ENCODE data around the gene SYNGR4.

SYNGR4 gene

DNA sequence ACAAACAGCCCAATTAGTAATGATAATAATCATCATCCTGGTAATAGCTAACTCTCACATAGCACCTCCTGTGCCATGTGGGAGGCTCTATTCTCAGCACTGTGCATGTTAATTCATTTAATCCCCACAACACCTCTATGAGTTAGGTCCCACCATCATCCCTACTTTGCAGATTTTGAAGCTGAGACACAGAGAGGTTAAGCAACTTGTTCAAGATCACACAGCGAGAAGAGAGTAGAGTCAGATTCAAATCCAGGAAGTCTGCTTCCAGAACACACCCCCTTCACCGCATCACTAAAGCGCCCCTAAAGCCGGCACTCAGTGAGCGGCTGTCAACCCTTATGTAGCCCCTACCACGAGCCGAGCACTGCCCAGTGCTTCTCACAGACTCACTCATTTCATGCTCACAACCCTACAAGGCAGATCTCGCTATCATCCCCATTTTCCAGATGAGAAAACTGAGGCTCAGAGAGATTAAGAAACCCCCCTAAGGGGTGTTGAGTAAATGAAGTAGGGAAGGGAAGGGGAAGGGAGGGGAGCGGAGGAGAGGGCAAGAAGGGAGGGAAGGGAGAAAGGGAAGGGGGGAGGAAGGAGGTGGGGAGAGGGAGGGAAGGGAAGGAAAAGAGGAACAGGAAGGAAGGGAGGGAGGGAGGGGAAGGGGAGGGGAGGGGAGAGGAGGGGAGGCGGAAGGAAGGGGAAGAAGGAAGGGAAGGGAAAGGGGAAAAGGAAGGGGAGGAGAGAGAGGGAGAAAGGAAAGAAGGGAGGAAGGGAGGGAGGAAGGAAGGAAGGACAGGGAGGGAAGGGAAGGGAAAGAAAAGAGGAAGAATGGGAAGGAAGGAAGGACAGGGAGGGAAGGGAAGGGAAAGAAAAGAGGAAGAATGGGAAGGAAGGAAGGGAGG is 22.4 kb upstream of the SYNGR4 start:
- no peak for DNase-seq

DNA sequence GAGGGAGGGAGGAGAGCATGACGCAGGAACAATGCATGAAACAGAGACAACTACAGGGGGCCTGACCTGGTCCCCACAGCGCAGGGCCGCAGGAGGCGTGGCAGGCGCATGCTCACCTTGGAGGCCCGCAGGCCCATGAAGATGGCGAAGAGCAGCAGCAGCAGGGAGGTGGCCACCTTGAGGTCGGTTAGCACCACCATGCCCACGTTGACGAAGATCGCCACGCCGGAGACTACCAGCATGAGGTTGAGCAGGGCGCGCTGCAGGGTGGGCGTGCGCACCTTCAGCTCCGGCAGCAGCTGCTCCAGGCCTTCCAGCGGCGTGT is 21.8 kb upstream of the SYNGR4 start:
- DNase-seq: no peak

DNA sequence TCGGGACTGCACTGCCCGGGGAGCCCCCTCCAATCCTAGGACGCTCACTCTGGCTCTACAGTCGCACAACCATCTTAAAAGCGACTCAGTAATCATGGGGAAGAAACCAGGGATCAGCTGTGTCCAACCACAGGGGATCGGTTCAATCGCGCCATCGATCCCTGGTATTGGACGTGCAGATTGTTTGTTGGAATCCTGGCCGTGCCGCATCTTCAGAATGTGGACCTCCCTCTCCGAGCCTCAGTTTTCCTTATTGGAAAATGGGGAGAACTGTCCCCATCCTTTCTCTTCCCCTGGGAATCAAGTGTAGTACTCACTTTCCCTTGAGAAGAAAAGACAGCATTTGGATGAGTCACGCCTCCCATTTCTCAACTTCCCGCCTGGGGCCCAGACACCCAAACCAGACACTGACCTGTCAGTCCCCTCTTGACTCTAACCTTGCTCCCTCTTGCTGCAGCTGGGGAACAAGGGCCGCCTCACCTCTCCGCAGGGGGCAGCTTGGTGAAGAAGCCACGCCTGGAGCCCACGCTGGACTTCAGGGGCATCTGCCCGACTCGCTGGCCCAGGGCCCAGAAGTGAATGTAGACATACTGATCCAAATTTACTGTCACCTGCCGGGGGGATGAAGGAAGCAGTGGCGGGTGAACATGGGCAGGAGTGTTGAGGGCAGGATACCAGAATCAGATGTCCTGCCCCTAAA is 21.2 kb upstream of the SYNGR4 start:
- DNase-seq: no peak

DNA sequence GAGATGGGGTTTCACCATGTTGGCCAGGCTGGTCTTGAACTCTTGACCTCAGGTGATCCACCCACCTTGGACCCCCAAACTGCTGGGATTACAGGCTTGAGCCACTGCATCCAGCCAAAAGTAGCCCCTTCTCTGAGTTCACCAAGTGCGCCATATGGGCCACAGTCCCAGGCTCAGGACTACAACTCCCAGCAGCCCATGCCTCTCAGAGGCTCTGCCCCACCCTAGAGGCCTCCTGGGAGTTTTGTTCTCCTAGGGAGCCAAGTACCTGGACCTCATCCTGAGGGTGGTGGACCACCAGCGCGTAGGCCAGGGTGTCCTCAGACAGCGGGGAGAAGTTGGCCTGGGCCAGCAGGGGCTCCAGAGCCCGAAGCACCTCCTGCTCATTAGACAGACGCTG is 19.3 kb upstream of the SYNGR4 start:
- no peak for DNase-seq

GRCh38 chr19:48346191-48346590 is 18.0 kb upstream of the SYNGR4 start:
- DNase-seq: no peak

- DNase-seq: no peak
Measured at GRCh38 chr19:48348045-48348444, 16.1 kb upstream of the SYNGR4 start.

DNA sequence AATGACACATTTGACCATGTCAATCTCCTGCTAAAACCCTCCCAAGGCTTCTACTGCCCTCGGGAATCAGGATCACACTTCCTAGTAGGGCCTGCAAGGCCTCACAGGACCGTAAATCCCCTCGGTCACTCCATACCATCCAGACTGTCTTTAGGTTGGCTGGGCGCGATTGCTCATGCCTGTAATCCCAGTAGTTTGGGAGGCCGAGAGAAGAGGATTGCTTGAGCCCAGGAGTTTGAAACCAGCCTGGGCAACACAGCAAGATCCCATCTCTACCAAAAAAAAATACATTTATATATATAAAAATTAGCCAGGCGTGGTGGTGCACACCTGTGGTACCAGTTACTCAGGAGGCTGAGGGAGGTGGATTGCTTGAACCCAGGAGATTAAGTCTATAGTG is 15.4 kb upstream of the SYNGR4 start:
- no peak for DNase-seq

DNA sequence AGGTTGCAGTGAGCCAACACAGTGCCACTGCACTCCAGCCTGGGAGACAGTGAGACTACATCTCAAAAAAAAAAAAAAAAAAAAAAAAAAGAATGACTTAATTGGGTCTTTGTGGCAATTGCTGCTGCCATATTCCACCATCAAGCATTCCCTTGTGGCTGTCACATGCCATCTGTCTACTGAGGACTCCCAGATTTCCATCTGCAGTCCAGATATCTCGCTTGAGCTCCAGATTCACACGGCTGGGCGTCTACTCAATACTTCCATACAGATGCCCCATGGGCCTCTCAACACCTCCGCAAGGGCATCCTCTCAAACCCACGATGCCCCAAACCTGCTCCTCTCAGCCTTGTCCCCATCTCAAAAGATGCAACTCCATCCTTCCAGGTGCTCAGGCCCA is 13.3 kb upstream of the SYNGR4 start:
- no peak for DNase-seq

GRCh38 chr19:48351341-48351752 is 12.8 kb upstream of the SYNGR4 start:
- DNase-seq: peak; percentile 88

- DNase-seq: no peak
Measured at GRCh38 chr19:48353677-48354076, 10.5 kb upstream of the SYNGR4 start.

- no peak for DNase-seq
Measured at GRCh38 chr19:48354332-48354992, 9.7 kb upstream of the SYNGR4 start.

- DNase-seq: no peak
Measured at GRCh38 chr19:48355365-48355954, 8.7 kb upstream of the SYNGR4 start.

- DNase-seq: no peak
Measured at GRCh38 chr19:48359123-48359522, 5.0 kb upstream of the SYNGR4 start.

DNA sequence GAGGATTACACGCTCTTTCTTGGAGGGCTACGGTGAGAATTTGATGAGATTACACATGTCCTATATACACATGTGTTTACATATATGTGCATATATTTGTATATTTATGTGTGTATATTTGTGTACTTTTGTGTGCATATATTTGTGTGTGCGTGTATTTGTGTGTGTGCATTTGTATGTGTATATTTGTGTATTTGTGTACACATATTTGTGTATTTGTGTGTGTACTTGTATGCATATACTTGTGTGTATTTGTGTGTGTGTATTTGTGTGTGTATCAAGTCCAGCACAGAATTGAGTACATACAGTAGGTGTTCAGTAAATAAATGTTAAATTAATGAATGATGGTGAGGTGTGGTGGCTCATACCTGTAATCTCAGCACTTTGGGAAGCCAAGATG is 2.3 kb upstream of the SYNGR4 start:
- no peak for DNase-seq

- peak; percentile 95 for DNase-seq
Measured at GRCh38 chr19:48362716-48363499, 1.3 kb upstream of the SYNGR4 start.

DNA sequence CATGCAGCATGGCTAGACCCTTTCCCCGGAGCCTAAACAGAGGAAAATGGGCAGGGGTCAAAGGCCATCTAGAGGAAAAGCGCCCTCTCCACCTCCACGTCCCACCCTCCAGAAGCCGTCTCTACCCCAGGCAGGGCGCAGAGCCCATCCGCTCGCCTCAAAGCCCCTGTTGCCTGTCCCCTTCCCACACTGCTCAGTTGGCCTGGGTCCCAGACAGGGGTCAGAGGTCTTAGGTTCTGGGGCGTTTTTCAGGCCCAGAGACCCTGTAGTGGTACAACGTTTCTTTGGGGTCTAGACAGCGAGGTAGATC is 712 bp upstream of the SYNGR4 start:
- no peak for DNase-seq

- no peak for DNase-seq
Measured at GRCh38 chr19:48364598-48365348, 606 bp downstream of the SYNGR4 start.

DNA sequence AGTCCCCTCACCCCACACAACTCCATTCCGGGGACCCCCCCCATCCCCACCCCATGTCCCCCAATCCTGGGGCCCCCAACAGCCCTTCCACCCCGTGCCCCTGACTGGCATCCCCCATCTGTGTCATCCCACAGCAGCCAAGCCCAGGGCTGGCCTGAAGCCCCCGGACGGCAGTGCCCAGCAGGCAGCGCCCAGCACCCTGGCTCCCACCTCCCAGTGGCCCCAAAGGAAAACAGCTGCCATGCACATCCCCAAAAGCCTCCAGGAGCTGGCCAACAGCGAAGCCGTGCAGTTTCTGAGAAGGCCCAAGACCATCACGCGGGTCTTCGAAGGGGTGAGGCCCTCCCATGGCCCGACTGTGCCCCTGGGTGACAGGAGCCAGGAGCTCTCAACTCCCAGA is 1.4 kb downstream of the SYNGR4 start:
- no peak for DNase-seq

DNA sequence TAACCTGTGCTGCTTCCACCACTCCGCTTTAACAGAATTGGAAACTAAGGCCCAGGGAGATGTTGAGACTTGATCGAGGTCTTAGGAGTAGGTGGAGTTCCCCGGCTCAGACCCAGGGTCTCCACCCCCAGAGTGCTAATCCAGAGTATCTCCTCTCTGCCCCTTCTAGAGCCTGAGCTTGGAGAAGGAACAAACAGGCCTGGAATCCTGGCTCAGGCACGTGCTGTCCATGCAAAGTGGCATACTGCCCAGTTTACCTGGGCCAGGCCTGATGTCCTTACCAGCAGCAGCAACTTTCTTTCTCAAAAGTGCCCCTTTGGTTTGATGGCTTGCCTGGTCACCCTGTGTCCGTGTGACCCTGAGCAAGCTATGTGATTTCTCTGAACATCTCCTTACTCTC is 3.7 kb downstream of the SYNGR4 start:
- no peak for DNase-seq

DNA sequence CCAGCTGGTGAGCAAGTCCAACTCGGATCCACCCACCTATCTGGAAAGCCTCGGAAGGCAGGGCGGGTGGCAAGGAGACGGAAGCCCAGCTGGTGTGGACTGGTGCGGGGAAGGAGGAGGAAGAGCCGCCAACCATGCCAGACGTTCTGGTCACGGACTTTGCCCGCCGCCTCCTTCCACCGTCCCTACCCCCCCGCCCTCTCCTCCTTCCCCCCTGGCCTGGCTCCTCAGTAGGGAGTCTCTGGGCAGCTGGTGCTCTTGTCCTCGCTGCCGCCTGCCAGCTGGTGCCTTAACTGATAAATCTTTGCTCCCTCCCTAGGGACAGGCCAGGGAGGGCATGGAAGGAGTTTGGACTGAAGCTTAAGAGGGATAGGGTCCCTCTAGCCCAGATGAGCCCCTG is 4.8 kb downstream of the SYNGR4 start:
- no peak for DNase-seq

DNA sequence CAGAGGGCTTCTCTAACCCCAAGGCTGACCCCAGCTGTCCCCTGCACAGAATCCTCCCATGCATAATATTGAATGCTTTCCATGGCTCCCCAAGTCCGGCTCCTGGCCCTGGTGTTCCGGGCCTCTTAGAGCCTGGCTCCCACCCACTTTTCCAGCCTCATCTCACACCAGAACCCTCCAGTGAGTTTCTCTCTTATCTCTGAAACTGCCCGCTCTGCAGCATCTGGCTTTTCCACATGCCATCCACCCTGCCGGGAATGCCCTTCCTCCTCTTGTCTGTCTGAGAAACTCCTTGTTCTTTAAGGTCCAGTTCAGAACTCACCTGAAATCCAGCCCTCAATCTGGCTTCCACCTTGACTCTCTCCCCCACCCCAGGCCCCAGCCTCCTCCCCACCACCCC is 6.8 kb downstream of the SYNGR4 start:
- no peak for DNase-seq

DNA sequence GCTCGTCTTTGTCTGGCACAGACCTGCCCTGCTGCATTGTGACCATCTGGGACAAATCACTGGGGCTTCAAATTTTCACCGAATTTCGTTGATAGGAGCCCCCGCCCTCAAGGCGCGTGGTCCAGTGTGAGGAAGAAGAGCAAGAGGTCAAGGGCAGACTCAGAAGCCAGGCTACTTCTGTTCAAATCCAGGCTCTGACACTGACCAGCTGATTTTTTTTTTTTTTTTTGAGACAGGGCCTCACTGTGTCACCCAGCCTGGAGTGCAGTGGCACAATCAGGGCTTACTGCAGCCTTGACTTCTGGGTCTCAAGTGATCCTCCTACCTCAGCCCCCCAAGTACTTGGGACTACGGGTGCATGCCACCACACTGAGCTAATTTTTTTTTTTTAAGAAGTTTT is 7.2 kb downstream of the SYNGR4 start:
- DNase-seq: no peak
